ENCODE results near the gene RNF133.

DNA sequence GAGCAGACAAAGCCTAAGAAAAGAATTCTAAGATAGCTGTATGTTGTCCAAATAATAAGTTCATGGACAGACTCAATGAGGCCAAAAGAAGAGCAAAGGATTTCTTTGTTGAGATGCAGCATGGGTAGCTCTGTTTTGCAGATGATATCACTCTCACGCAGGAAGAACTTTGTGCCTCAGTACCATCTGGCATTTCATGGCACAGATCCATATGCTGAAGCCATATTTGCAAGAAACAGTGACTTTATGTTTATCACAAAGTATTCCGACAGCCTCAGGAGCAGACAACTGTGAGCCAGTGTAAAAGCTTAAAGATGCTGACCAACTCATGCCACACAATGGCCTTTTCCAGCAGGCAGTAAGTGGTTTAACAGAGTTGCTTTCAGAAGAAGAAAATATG, 49.3 kb upstream of the RNF133 start:
- TF ChIP-seq, protein P1, sequence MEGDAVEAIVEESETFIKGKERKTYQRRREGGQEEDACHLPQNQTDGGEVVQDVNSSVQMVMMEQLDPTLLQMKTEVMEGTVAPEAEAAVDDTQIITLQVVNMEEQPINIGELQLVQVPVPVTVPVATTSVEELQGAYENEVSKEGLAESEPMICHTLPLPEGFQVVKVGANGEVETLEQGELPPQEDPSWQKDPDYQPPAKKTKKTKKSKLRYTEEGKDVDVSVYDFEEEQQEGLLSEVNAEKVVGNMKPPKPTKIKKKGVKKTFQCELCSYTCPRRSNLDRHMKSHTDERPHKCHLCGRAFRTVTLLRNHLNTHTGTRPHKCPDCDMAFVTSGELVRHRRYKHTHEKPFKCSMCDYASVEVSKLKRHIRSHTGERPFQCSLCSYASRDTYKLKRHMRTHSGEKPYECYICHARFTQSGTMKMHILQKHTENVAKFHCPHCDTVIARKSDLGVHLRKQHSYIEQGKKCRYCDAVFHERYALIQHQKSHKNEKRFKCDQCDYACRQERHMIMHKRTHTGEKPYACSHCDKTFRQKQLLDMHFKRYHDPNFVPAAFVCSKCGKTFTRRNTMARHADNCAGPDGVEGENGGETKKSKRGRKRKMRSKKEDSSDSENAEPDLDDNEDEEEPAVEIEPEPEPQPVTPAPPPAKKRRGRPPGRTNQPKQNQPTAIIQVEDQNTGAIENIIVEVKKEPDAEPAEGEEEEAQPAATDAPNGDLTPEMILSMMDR (conservative IDR thresholded peaks at IDR 0.05; ENCODE audit: low read depth, low read length): no peak
- TF ChIP-seq EZH2 (IDR thresholded peaks at IDR 0.05; ENCODE audit: borderline replicate concordance, low read depth, low read length, poor library complexity, severe bottlenecking): no peak

Measured in A673 (cell line).